GM12873 (cell line): ENCODE results near the gene MED27.

Experiments used
- CTCF ChIP-seq: IDR thresholded peaks from 2 replicates; pipeline ENCODE4 v1.5.1; 2012; ENCODE audit warnings: low read depth, mild to moderate bottlenecking, moderate library complexity, low read length, control low read depth; ENCODE audit not compliant: insufficient read depth; ENCODE audit errors: missing control alignments

The MED27 gene

GRCh38 chr9:131981116-131981776 lies 98.4 kb downstream of the MED27 start:
- TF ChIP-seq CTCF = no peak

GRCh38 chr9:131980267-131981016 lies 99.2 kb downstream of the MED27 start:
- TF ChIP-seq CTCF = no peak

- no peak for TF ChIP-seq CTCF
Observed at GRCh38 chr9:131977109-131977838, 102.4 kb downstream of the MED27 start.

- TF ChIP-seq CTCF = no peak
Observed at GRCh38 chr9:131976157-131977108, 103.2 kb downstream of the MED27 start.

GRCh38 chr9:131972889-131973288 lies 106.8 kb downstream of the MED27 start:
- TF ChIP-seq CTCF = no peak

GRCh38 chr9:131971482-131972074 lies 108.1 kb downstream of the MED27 start:
- no peak for TF ChIP-seq CTCF
